GM12891 (cell line): ENCODE data around the gene PYGM.

Experiments
- POLR2A ChIP-seq: IDR thresholded peaks from 2 replicates; pipeline ENCODE4 v1.6.1; 2011; ENCODE audit warnings: low read depth, low read length, control low read depth
- POLR2AphosphoS5 ChIP-seq: IDR thresholded peaks from 2 replicates; pipeline ENCODE4 v1.6.1; 2011; ENCODE audit warnings: low read depth, low read length, control low read depth
- POU2F2 ChIP-seq: IDR thresholded peaks from 2 replicates; pipeline ENCODE4 v1.6.1; 2011; ENCODE audit warnings: low read depth, mild to moderate bottlenecking, control low read depth, low read length, moderate library complexity
- SPI1 ChIP-seq: IDR thresholded peaks from 2 replicates; pipeline ENCODE4 v1.6.1; 2011; ENCODE audit warnings: low read depth, low read length, control low read depth
- TAF1 ChIP-seq: IDR thresholded peaks from 2 replicates; pipeline ENCODE4 v1.6.1; 2011; ENCODE audit warnings: low read depth, low read length, control low read depth

GRCh38 chr11:64767344-64768299, 7.8 kb upstream of the PYGM start:
- TF ChIP-seq POLR2AphosphoS5 (no peak; the same call in 1 of the 2 replicates), POLR2A (peak; percentile 13; the same call in 1 of the 2 replicates), SPI1 (no peak), TAF1 (no peak), POU2F2 (no peak)
